Osteocyte (in vitro differentiated cells): ENCODE data around the gene TPM1. TPM values are rescaled to one million over a fixed set of nuclear protein-coding genes. Genes with fewer than 3 reads are reported as not detected.

ENCODE experiments used
- DNase-seq: peaks from one replicate; pipeline ENCODE4 v3.0.0; 2021; ENCODE audit warnings: mixed read lengths; ENCODE audit not compliant: unreplicated experiment; ENCODE audit errors: extremely low spot score
- H3K27ac Mint-ChIP-seq: one replicate; pipeline ENCODE4 v1.8.0; 2021; ENCODE audit warnings: mild to moderate bottlenecking, mixed read lengths; ENCODE audit not compliant: unreplicated experiment
- H3K27me3 Mint-ChIP-seq: one replicate; pipeline ENCODE4 v1.8.0; 2021; ENCODE audit warnings: mixed read lengths; ENCODE audit not compliant: unreplicated experiment
- H3K36me3 Mint-ChIP-seq: one replicate; pipeline ENCODE4 v1.8.0; 2021; ENCODE audit warnings: mixed read lengths; ENCODE audit not compliant: unreplicated experiment
- H3K4me1 Mint-ChIP-seq: one replicate; pipeline ENCODE4 v1.8.0; 2021; ENCODE audit warnings: mixed read lengths; ENCODE audit not compliant: unreplicated experiment
- H3K4me3 Mint-ChIP-seq: one replicate; pipeline ENCODE4 v1.8.0; 2021; ENCODE audit warnings: mild to moderate bottlenecking, moderate library complexity, mixed read lengths; ENCODE audit not compliant: unreplicated experiment
- H3K9me3 Mint-ChIP-seq: one replicate; pipeline ENCODE4 v1.8.0; 2021; ENCODE audit warnings: mixed read lengths; ENCODE audit not compliant: unreplicated experiment
- CTCF ChIP-seq: fragments of 200-600 bp; sonication (generic); IDR thresholded peaks from 2 replicates; pipeline ENCODE4 v1.5.0; 2021; ENCODE audit warnings: antibody characterized with exemption, mild to moderate bottlenecking, moderate library complexity
- total RNA-seq: library from RNA; stranded (reverse); gene quantifications from 2 replicates; pipeline ENCODE4 v1.2.1, GENCODE V29; 2021

TPM1 gene
- total RNA-seq, 1 donor from 2014 or later, result 1,747 TPM

DNA sequence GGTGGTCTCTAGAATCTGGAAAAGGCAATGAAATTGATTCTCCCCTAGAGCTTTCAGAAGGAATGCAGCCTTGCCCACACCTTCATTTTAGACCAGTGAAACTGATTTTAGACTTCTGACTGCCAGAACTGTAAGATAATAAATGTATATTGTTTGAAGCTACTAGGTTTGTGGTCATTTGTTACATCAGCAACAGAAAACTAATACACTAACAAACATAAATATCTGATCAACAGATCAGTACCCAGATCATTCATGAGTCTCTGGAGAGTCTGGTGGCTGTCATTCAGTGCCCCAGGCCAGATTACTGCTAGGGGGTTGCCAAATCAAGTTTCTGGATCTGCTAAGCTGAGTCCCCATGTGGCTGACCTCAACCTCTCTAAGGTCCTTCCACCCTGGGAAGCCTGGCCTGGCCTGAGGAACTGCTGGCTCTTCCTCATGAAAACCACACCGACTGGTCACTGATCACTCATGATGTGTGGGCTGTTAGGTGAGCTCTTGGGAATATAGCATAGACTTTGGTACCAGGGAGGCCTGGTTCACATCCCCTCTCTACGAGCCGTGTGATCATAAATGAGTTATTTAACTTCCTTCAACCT is 68.0 kb downstream of the TPM1 start:
- no peaks in the 10 kb centered on the region for H3K36me3 Mint-ChIP-seq
- no peak for TF ChIP-seq CTCF
- no peak overlapping the region for H3K4me3 Mint-ChIP-seq
- no peak overlapping the region for H3K27ac Mint-ChIP-seq
- H3K4me1 Mint-ChIP-seq, result peaks cover 25% of the 10 kb centered on the region
- no peaks in the 10 kb centered on the region for H3K9me3 Mint-ChIP-seq
- DNase-seq, result no peak
- H3K27me3 Mint-ChIP-seq, result no peaks in the 10 kb centered on the region

DNA sequence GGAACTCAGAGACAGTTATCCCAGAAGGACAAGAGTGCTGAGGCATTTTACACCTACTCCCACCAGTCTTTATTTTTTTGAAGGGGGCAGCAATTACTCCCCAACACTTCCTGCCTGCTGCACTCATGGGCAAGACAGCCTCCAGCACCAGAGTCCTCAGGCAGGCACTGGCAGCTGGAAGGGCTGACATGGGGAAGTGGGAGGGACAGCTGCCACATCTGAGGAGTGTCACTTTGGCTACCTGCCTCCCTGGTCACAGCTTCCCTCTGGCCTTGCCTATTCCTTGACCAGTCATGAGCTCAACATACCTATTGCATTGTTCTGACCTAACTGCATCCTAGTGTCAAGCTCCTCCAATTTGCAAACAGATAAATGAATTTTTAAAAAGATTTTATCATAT is 68.9 kb downstream of the TPM1 start:
- no peak overlapping the region for H3K4me3 Mint-ChIP-seq

DNA sequence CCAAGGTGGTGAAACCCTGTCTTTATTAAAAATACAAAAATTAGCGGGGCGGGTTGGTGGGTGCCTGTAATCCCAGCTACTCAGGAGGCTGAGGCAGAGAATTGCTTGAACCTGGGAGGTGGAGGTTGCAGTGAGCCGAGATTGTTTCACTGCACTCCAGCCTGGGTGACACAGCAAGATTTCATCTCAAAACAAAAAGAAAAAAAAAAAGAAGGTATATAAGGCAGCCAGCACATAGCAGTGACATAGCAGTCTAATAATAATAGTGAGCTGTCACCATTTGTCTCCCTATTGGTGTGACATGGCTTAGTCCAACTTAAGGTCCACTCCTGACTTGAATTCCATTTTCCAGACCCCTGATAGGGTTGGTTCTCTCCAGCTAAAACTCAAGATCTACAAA is 70.3 kb downstream of the TPM1 start:
- Mint-ChIP-seq H3K4me3 (no peak overlapping the region), H3K27me3 (no peaks in the 10 kb centered on the region), H3K4me1 (peaks cover 21% of the 10 kb centered on the region), H3K36me3 (no peaks in the 10 kb centered on the region), H3K27ac (no peak overlapping the region), H3K9me3 (no peaks in the 10 kb centered on the region)
- no peak for TF ChIP-seq CTCF
- no peak for DNase-seq

More for the DNA sequence above, 68.9 kb downstream of the TPM1 start:
- Mint-ChIP-seq H3K27me3 (no peaks in the 10 kb centered on the region), H3K9me3 (no peaks in the 10 kb centered on the region), H3K4me1 (peaks cover 25% of the 10 kb centered on the region), H3K27ac (no peak overlapping the region), H3K36me3 (no peaks in the 10 kb centered on the region)
- no peak for DNase-seq
- TF ChIP-seq CTCF, result no peak

- TF ChIP-seq CTCF, result no peak
- H3K9me3 Mint-ChIP-seq, result peaks cover 4% of the 10 kb centered on the region
- no peak overlapping the region for H3K27ac Mint-ChIP-seq
- peaks cover 5% of the 10 kb centered on the region for H3K4me1 Mint-ChIP-seq
- no peaks in the 10 kb centered on the region for H3K27me3 Mint-ChIP-seq
- no peak for DNase-seq
- peaks cover under 1% of the 10 kb centered on the region for H3K36me3 Mint-ChIP-seq
- no peak overlapping the region for H3K4me3 Mint-ChIP-seq
These were observed 71.9 kb downstream of the TPM1 start for GRCh38 chr15:63114465-63114864.

Other genes starting within 250 kb of the TPM1 start
- 11.2 and 13.3 TPM in 2 replicates for gene LACTB, start 79.1 kb downstream of the TPM1 start, total RNA-seq
- 200 and 202 TPM in 2 replicates for gene RPS27L, start 114.7 kb downstream of the TPM1 start, total RNA-seq
- gene RAB8B, start 146.9 kb downstream of the TPM1 start, total RNA-seq, result 27.9 and 29.8 TPM in 2 replicates
- gene APH1B, start 234.9 kb downstream of the TPM1 start, total RNA-seq, result 13.9 and 15.9 TPM in 2 replicates